Fibroblast of lung (primary cell): Measurements from ENCODE around the gene LEKR1. TPM values are rescaled to one million over a fixed set of nuclear protein-coding genes. Genes with fewer than 3 reads are reported as not detected.

Experiments used
- DNase-seq, 2 donors: peaks; one replicate each; pipeline versions ENCODE4 v3.0.0 to v3.0.0-alpha.2; 2010; ENCODE audit warnings: low read depth in 2 of 2
- H2AFZ ChIP-seq: 2 replicates; pipeline ENCODE4 v1.5.1; 2012; ENCODE audit warnings: low read length, control low read depth, inconsistent platforms
- H3K27ac ChIP-seq: 2 replicates; pipeline ENCODE4 v1.5.1; 2011; ENCODE audit warnings: low read length, control low read depth; ENCODE audit not compliant: insufficient read depth
- H3K27me3 ChIP-seq: 2 replicates; pipeline ENCODE4 v1.5.1; 2011; ENCODE audit warnings: mild to moderate bottlenecking, low read length; ENCODE audit not compliant: control insufficient read depth, insufficient read depth
- H3K36me3 ChIP-seq: 2 replicates; pipeline ENCODE4 v1.5.1; 2011; ENCODE audit warnings: low read length; ENCODE audit not compliant: control insufficient read depth, insufficient read depth
- H3K4me1 ChIP-seq: 2 replicates; pipeline ENCODE4 v1.5.1; 2011; ENCODE audit warnings: low read length; ENCODE audit not compliant: control insufficient read depth, insufficient read depth; ENCODE audit errors: extremely low read depth
- H3K4me2 ChIP-seq: 2 replicates; pipeline ENCODE4 v1.5.1; 2011; ENCODE audit warnings: low read length, control low read depth; ENCODE audit not compliant: insufficient read depth; ENCODE audit errors: extremely low read depth
- H3K4me3 ChIP-seq, 4 experiments: fragments of 200-600 bp in 1 of 4; sonication (generic) in 1 of 4; replicated peaks in 1 of 4; 2 replicates each; pipeline ENCODE4 v1.5.1; 2011 to 2016; ENCODE audit warnings: low read length in 4 of 4, low read depth in 3 of 4, mild to moderate bottlenecking in 3 of 4, control low read depth in 2 of 4, inconsistent platforms in 1 of 4, mixed read lengths in 1 of 4; ENCODE audit not compliant: insufficient read depth in 1 of 4; ENCODE audit errors: control extremely low read depth in 1 of 4
- H3K79me2 ChIP-seq: 2 replicates; pipeline ENCODE4 v1.5.1; 2012; ENCODE audit warnings: mild to moderate bottlenecking, low read length, inconsistent platforms; ENCODE audit not compliant: control insufficient read depth, insufficient read depth
- H3K9ac ChIP-seq: 2 replicates; pipeline ENCODE4 v1.5.1; 2011; ENCODE audit warnings: mild to moderate bottlenecking, low read length, control low read depth; ENCODE audit not compliant: insufficient read depth
- H3K9me3 ChIP-seq: 2 replicates; pipeline ENCODE4 v1.5.1; 2012; ENCODE audit warnings: low read depth, low read length; ENCODE audit not compliant: control insufficient read depth, insufficient read depth
- H4K20me1 ChIP-seq: 2 replicates; pipeline ENCODE4 v1.5.1; 2011; ENCODE audit warnings: low read length; ENCODE audit not compliant: control insufficient read depth, insufficient read depth; ENCODE audit errors: extremely low read depth
- CTCF ChIP-seq, 2 donors: IDR thresholded peaks in 1 of 2; conservative IDR thresholded peaks in 1 of 2; 1 replicate in 1 of 2; 2 replicates in 1 of 2; pipeline ENCODE4 v1.5.1; 2011 to 2012; ENCODE audit warnings: low read length in 2 of 2, control low read depth in 1 of 2, inconsistent platforms in 1 of 2, low read depth in 1 of 2, mild to moderate bottlenecking in 1 of 2
- EZH2 ChIP-seq: IDR thresholded peaks from 2 replicates; pipeline ENCODE4 v1.5.1; 2012; ENCODE audit warnings: low read length, control low read depth, mild to moderate bottlenecking; ENCODE audit errors: missing control alignments
- polyA plus RNA-seq, 2 donors: library from polyadenylated mRNA; depleted of rRNA in 1 of 2; stranded (reverse) in 1 of 2; unstranded in 1 of 2; fragments of >200 nt; gene quantifications; 2 replicates each; pipeline ENCODE4 v1.2.1, GENCODE V29; 2011 to 2012; ENCODE audit warnings: missing spikeins in 1 of 2
- total RNA-seq: library from RNA; depleted of rRNA; stranded (reverse); fragments of >200 nt; gene quantifications from 2 replicates; pipeline ENCODE4 v1.2.1, GENCODE V29; 2014

Gene LEKR1
- total and polyA plus RNA-seq, 2 donors (not counting 1 experiment from before 2014, with no cell fraction given), result 0.28 to 1.3 TPM

- Histone ChIP-seq H4K20me1 (no peaks in the 10 kb centered on the region), H3K9me3 (no peaks in the 10 kb centered on the region)
- no peak for TF ChIP-seq CTCF (conservative IDR thresholded peaks at IDR 0.05 in 1 of 2, IDR thresholded peaks at IDR 0.05 in 1 of 2; ENCODE audit: low read depth in 1 of 2, low read length in 2 of 2)
- TF ChIP-seq EZH2, result no peak
Measured at GRCh38 chr3:156939315-156939714, 113.2 kb downstream of the LEKR1 start.

DNA sequence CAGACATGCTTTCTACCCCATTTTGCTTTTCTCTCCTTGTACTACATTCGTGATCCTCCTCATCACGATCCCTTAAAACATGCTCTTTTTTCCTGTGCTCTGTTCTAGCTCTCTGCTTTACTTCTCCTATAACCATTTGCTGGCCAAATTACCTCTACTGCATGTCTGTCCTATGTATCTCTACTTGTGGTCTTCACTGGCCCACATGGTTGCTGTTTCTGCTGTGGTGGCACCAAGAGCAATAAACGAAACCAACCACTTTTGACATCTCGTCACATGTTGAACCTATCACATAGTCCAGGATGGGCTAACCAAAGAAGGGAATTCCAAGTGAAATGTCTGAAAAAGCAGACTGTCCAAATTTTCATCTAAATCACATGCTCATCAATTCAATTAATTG is 115.2 kb downstream of the LEKR1 start:
- no peaks in the 10 kb centered on the region for H3K27me3 ChIP-seq

More at GRCh38 chr3:156939315-156939714, 113.2 kb downstream of the LEKR1 start:
- no peak overlapping the region for H2AFZ ChIP-seq
- no peak for DNase-seq
- H3K36me3 ChIP-seq, result no peaks in the 10 kb centered on the region
- no peaks in the 10 kb centered on the region for H3K4me1 ChIP-seq
- H3K4me3 ChIP-seq, result no peak overlapping the region
- no peak overlapping the region for H3K9ac ChIP-seq
- H3K27ac ChIP-seq, result no peak overlapping the region
- no peaks in the 10 kb centered on the region for H3K27me3 ChIP-seq
- H3K4me2 ChIP-seq, result no peak overlapping the region
- H3K79me2 ChIP-seq, result no peaks in the 10 kb centered on the region

DNA sequence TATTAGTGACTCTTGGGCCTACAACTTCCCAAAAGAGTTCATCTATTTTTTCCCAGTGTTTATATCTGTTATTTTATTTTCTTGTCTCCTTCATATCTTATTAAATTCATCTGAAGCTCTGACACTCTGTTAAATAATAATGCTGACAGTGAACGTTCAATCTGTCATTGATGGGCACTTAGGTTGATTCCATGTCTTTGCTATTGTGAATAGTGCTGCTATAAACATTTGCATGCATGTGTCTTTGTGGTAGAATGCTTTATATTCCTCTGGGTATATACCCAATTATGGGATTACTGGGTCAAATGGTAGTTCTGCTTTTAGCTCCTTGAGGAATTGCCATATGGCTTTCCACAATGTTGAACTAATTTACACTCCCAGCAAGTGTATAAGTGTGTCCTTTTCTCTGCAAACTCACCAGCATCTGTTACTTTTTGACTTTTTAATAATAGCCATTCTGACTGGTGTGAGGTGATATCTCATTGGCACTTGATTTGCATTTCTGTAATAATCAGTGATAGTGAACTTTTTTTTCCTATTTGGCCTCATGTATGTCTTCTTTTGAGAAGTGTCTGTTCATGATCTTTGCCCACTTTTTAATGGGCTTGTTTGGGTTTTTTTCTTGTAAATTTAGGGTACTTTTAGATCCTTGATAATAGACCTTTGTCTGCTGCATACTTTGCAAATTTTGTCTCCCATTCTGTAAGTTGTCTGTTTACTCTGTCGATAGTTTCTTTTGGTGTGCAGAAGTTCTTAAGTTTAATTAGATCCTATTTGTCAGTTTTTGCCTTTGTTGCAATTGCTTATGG is 122.5 kb downstream of the LEKR1 start:
- TF ChIP-seq EZH2, result no peak
- no peak for TF ChIP-seq CTCF (conservative IDR thresholded peaks at IDR 0.05 in 1 of 2, IDR thresholded peaks at IDR 0.05 in 1 of 2; ENCODE audit: low read depth in 1 of 2, low read length in 2 of 2)
- Histone ChIP-seq H3K9me3 (no peaks in the 10 kb centered on the region), H3K79me2 (no peaks in the 10 kb centered on the region), H3K27ac (no peak overlapping the region), H2AFZ (no peak overlapping the region), H3K4me1 (no peaks in the 10 kb centered on the region), H3K9ac (no peak overlapping the region), H4K20me1 (no peaks in the 10 kb centered on the region), H3K27me3 (no peaks in the 10 kb centered on the region), H3K36me3 (no peaks in the 10 kb centered on the region), H3K4me3 (no peak overlapping the region), H3K4me2 (no peak overlapping the region)
- no peak for DNase-seq

More for the DNA sequence above, 115.2 kb downstream of the LEKR1 start:
- H3K9ac ChIP-seq, result no peak overlapping the region
- H2AFZ ChIP-seq, result no peak overlapping the region
- H3K4me3 ChIP-seq, result no peak overlapping the region
- TF ChIP-seq CTCF (conservative IDR thresholded peaks at IDR 0.05 in 1 of 2, IDR thresholded peaks at IDR 0.05 in 1 of 2; ENCODE audit: low read depth in 1 of 2, low read length in 2 of 2), result no peak
- TF ChIP-seq EZH2, result no peak
- H3K36me3 ChIP-seq, result no peaks in the 10 kb centered on the region
- no peak for DNase-seq
- no peaks in the 10 kb centered on the region for H3K4me1 ChIP-seq
- no peaks in the 10 kb centered on the region for H3K79me2 ChIP-seq
- H3K9me3 ChIP-seq, result no peaks in the 10 kb centered on the region
- no peaks in the 10 kb centered on the region for H4K20me1 ChIP-seq
- no peak overlapping the region for H3K4me2 ChIP-seq
- H3K27ac ChIP-seq, result no peak overlapping the region
